Measurements from ENCODE around the gene TIMM29.

DNA sequence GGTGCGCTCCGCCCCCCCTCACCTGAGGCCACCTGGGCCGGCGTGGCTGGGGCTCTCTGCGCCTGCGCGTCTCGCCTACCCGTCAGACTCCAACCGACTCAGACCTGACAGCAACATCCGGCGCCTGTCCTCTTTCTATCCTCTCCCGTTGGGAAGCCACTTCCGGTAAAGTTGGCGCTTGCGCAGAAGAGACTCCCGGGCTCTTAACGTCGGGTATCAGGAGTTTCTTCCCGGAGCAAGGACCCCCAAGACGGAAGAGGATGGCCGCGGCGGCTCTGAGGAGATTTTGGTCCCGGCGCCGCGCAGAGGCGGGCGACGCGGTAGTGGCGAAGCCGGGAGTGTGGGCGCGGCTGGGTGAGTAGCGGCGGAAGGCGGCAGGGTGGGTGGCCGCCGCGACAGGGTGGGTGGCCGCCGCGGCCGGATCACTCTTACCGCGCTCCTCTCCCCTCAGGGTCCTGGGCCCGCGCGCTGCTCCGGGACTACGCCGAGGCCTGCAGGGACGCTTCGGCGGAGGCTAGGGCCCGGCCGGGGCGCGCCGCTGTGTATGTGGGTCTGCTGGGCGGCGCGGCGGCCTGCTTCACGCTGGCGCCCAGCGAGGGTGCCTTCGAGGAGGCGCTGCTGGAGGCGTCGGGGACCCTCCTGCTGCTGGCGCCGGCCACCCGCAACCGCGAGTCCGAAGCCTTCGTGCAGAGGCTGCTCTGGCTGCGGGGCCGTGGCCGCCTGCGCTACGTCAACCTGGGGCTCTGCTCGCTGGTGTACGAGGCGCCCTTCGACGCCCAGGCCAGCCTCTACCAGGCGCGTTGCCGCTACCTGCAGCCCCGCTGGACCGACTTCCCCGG, at the start of gene TIMM29, which contains the start of gene YIPF2:
- TF ChIP-seq CEBPB (IDR thresholded peaks at IDR 0.05; ENCODE audit: borderline replicate concordance, low read depth, low read length), result no peak
- TF ChIP-seq ZNF674 (CRISPR knock-in tag; IDR thresholded peaks at IDR 0.05; ENCODE audit: low read depth), result no peak
- no peak for TF ChIP-seq PCBP2 (optimal IDR thresholded peaks at IDR 0.05; ENCODE audit: low read depth, low read length, poor library complexity, severe bottlenecking)
- TF ChIP-seq GABPA (IDR thresholded peaks at IDR 0.05; ENCODE audit: low read depth, low read length), result peak; percentile 96
- TF ChIP-seq GABPA (CRISPR knock-in tag; IDR thresholded peaks at IDR 0.05; ENCODE audit: low read depth), result peak; percentile 98
- TF ChIP-seq TBP (CRISPR knock-in tag; IDR thresholded peaks at IDR 0.05), result no peak
- TF ChIP-seq NFIC (IDR thresholded peaks at IDR 0.05; ENCODE audit: low read length), result no peak
- TF ChIP-seq ZSCAN29 (CRISPR knock-in tag; conservative IDR thresholded peaks at IDR 0.05), result no peak; the same call in 1 of the 2 replicates
- TF ChIP-seq HDAC2 (CRISPR knock-in tag; IDR thresholded peaks at IDR 0.05), result peak; percentile 71; the same call in 1 of the 2 replicates
- TF ChIP-seq KDM1A (CRISPR knock-in tag; IDR thresholded peaks at IDR 0.05), result no peak
- no peak for TF ChIP-seq ZNF136 (CRISPR knock-in tag; IDR thresholded peaks at IDR 0.05; ENCODE audit: low read depth)

All from HepG2 (cell line).